ENCODE data around the gene ARRDC1.
"Not testable (repeated sequence)": the region's sequence is repeated elsewhere in the genome, so short reads cannot be mapped to it uniquely, and the experiment has no call there.

The ARRDC1 gene

DNA sequence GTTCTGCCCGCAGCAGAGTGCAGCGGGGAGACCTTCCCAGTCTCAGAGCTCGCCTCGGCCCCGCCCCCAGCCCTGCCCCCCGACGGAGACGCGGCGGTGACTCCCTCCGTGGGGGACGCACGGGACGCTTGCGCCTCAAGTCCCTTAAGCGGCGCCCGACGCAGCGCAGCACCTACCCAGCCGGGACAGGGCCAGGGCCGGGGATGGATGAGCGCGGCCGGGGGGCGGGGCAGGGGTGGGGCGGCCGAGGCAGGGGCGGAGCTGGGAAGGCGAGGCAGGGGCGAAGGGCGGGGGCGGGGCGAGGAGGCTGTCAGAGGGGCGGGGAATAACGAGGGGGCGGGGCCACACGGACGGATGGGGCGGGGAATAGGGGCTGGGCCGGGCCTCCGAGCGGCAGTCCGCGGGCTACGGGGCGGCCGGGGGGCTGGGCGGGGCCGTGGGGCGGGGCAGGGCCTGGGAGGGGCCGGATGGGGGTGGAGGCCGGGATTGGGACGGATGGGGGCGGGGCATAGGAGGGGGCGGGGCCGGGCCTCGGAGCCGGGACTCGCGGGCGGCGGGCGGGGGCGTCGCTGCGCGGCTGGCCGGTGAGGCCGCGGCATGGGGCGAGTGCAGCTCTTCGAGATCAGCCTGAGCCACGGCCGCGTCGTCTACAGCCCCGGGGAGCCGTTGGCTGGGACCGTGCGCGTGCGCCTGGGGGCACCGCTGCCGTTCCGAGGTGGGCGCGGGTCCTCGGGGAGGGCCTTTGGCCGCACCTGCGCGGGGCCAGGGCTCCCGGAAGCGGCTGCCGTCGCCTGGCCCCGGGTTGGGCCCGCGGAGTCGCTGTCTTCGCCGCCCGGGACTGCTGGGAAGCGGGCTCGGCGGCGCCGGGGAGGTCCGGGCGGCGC lies at the start of gene ARRDC1:
TSS of gene ARRDC1 (plus strand) at position 566 of the 884 bp plus-strand sequence. CDS start at position 598, 32 bp downstream.
- H3K4me3 ChIP-seq: peak within 1 kb of the TSS; percentile 66 to 90 (median 83)

GRCh38 chr9:137556069-137556838 lies 49.2 kb upstream of the ARRDC1 start:
- H3K4me3 ChIP-seq: no peak overlapping the region
- no peak overlapping the region for H3K27ac ChIP-seq

More for the DNA sequence above, at the start of gene ARRDC1:
- H3K27ac ChIP-seq: peak within 1 kb of the TSS; percentile 27 to 97 (median 91)

GRCh38 chr9:137558127-137558526 lies 47.4 kb upstream of the ARRDC1 start:
- Histone ChIP-seq H3K27ac (no peak overlapping the region), H3K4me3 (no peak overlapping the region)

- Histone ChIP-seq H3K27ac (no peak overlapping the region), H3K4me3 (no peak overlapping the region)
Observed at GRCh38 chr9:137564134-137564533, 41.4 kb upstream of the ARRDC1 start.

DNA sequence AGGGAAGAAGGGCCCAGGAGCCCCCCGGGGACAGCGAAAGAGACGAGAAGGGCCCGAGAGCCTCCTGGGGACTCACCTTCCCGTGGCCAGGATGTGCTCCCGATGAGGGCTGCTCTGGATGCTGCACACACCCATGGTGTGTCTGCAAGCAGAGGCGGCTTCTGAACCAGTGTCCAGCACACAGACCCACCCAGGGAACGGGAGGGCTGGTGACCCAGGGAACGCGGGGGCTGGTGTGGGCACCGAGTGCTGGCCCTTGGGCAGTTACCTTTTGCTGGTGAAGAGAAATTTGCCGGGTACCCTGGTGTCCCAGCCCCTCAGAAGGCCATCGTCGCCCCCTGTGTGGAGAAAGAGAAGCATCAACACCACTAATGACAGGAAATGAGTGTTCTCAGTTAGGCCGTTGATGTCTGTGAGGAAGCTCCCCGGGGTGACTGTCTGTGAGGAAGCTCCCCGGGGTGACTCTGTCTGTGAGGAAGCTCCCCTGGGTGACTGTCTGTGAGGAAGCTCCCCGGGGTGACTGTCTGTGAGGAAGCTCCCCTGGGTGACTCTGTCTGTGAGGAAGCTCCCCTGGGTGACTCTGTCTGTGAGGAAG lies 40.6 kb upstream of the ARRDC1 start:
- H3K27ac ChIP-seq: no peak overlapping the region
- no peak overlapping the region for H3K4me3 ChIP-seq

- H3K4me3 ChIP-seq, H3K27ac ChIP-seq: not testable (repeated sequence)
Observed at GRCh38 chr9:137568445-137568844, 37.0 kb upstream of the ARRDC1 start.

- H3K4me3 ChIP-seq: no peak overlapping the region
- no peak overlapping the region for H3K27ac ChIP-seq
Observed at GRCh38 chr9:137569609-137570203, 35.8 kb upstream of the ARRDC1 start.

- H3K27ac ChIP-seq: no peak overlapping the region
- no peak overlapping the region for H3K4me3 ChIP-seq
Observed at GRCh38 chr9:137570566-137570965, 34.9 kb upstream of the ARRDC1 start.

- no peak overlapping the region for H3K27ac ChIP-seq
- H3K4me3 ChIP-seq: no peak overlapping the region
Observed at GRCh38 chr9:137574192-137574591, 31.3 kb upstream of the ARRDC1 start.

GRCh38 chr9:137575364-137575715 lies 30.1 kb upstream of the ARRDC1 start:
- Histone ChIP-seq H3K4me3 (no peak overlapping the region), H3K27ac (no peak overlapping the region)

GRCh38 chr9:137575716-137576411 lies 29.6 kb upstream of the ARRDC1 start:
- H3K4me3 ChIP-seq: no peak overlapping the region
- H3K27ac ChIP-seq: no peak overlapping the region

DNA sequence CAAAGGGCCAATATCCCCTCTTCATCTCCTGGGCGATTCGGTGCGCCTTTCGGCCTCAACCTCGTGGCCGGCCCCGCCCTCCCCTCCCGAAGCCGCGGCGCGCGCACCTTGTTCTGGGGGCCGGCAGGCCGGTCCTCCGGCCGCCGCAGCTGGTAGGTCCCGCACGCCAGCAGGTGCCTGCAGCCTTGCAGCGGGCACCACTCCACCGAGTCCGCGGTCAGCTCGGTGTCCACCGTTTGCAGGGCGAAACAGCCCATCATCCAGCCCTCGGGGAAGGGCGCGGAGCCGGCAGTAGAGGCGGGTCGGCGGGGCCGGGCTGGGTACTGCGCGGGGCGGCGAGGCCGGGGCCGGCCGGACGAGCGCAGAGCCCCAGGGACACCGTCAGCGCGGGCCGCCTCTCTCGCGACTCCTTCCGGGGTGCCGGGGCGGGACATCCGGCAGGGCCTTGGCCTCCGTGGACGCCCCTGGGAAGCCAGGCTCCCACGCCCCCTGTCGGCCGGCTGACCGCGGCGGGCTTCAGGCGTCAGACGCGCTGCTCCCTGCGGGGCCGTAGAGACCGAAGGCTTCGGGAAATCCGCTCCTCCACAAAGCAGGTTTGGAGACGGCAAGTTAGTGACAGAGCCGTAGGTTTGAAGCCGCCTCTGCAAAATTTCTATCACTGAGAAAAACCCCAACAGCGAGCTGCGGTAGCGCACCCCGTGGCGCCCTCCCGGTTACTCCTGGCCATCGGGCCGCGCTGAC lies 26.8 kb upstream of the ARRDC1 start, which contains the start of gene DPH7:
TSS of gene DPH7 (minus strand) at position 408 of the 741 bp plus-strand sequence. CDS start at position 260, 148 bp downstream.
- peak within 1 kb of the TSS; percentile 80 to 98 (median 95) for H3K4me3 ChIP-seq
- H3K27ac ChIP-seq: peak within 1 kb of the TSS; percentile 66 to 92 (median 87)

- H3K27ac ChIP-seq: peak overlapping the region in 20 of 21 experiments; percentile 66 to 92 (median 87)
- H3K4me3 ChIP-seq: peak overlapping the region; percentile 80 to 98 (median 95)
Observed at GRCh38 chr9:137579259-137579604, 26.3 kb upstream of the ARRDC1 start.

- H3K27ac ChIP-seq: no peak overlapping the region
Observed at GRCh38 chr9:137580209-137580953, 25.1 kb upstream of the ARRDC1 start.

GRCh38 chr9:137580954-137581322 lies 24.5 kb upstream of the ARRDC1 start:
- Histone ChIP-seq H3K27ac (no peak overlapping the region), H3K4me3 (no peak overlapping the region)

More at GRCh38 chr9:137580209-137580953, 25.1 kb upstream of the ARRDC1 start:
- no peak overlapping the region for H3K4me3 ChIP-seq

DNA sequence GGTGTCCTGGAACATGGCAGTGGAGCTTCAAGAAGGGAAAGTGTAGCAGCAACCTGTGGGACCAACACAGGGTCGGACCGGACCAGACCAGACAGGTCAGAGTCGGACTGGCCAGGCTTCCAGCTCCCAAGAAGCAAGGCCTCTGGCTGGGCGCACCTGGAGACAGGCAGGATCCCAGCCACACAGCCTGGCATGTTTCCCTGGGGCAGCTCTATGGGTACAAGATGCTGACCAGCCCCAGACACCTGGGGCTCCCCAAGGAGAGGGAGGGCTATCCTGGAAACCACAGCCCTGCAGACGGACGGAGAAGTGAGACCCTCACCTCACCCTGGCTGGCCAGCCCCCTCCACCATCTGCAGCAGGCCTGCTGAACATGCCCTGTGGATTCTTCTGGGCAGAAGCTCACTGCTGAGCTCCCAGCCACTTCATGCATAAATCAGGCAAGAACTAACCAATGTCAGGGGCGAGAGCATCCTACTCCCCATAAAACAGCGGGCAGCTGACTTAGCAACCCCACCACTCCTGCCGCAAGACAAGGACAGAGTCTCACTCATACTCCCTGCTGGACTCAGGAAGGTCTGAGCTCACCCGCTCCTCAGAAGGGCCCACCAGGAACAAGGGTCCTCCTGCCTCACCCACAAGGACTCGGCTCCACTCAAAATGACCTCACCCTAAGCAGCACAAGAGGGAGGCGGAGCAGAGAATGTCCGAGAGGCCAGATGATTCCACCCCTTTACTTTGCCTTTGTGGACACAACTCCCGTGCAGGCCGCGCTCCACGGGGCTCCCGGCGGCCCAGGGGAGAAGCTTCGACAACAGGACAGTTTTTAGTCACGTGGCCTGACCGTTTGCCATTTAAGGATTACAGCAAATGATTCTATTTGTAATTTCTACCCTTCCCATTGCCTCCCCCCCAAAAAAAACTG lies 23.9 kb upstream of the ARRDC1 start:
- H3K27ac ChIP-seq: no peak overlapping the region
- no peak overlapping the region for H3K4me3 ChIP-seq

- Histone ChIP-seq H3K27ac (no peak overlapping the region), H3K4me3 (no peak overlapping the region)
Observed at GRCh38 chr9:137582286-137582860, 23.1 kb upstream of the ARRDC1 start.

Measured in skin epidermis (tissue), 12 donors.